Measurements from ENCODE around the gene WWOX. TPM values are rescaled to one million over a fixed set of nuclear protein-coding genes. Genes with fewer than 3 reads are reported as not detected.

The WWOX gene
- total RNA-seq, 1 experiment from 2014 or later: 28.3 TPM

- no peak for ATAC-seq
- no peak for DNase-seq
- no TSS peak for BruUV-seq (replicated peaks)
- Histone ChIP-seq H3K4me3 (ENCODE audit: low read length) (no peak overlapping the region), H3K9me2 (replicated peaks; ENCODE audit: low read length) (no peaks in the 10 kb centered on the region), H3K79me2 (ENCODE audit: low read length) (no peaks in the 10 kb centered on the region), H3K36me3 (ENCODE audit: low read depth, low read length) (no peaks in the 10 kb centered on the region; the same call in 1 of the 2 replicates), H4K20me1 (ENCODE audit: low read length) (no peaks in the 10 kb centered on the region), H3K27ac (ENCODE audit: low read length) (no peak overlapping the region), H3K27me3 (ENCODE audit: low read length) (no peaks in the 10 kb centered on the region), H3K9me3 (ENCODE audit: low read length) (no peaks in the 10 kb centered on the region), H3K9ac (ENCODE audit: low read length) (no peak overlapping the region), H3F3A (ENCODE audit: low read length, unreplicated experiment) (no peaks in the 10 kb centered on the region), H3K4me2 (ENCODE audit: low read length) (no peak overlapping the region), H2AFZ (ENCODE audit: low read length) (no peak overlapping the region), H3K4me1 (ENCODE audit: insufficient read depth, low read length) (no peaks in the 10 kb centered on the region)
- ChIA-PET CTCF (no interaction called here), POLR2A (ENCODE audit: unreplicated experiment) (no interaction called here)
- no peak for TF ChIP-seq EZH2 (IDR thresholded peaks at IDR 0.05; ENCODE audit: low read length, unreplicated experiment)
- TF ChIP-seq CTCF (conservative IDR thresholded peaks at IDR 0.05; ENCODE audit: low read depth, low read length): no peak
- no peak for TF ChIP-seq EZH2phosphoT487 (IDR thresholded peaks at IDR 0.05; ENCODE audit: borderline replicate concordance, low read length)
- intact Hi-C loops (cut with micrococcal nuclease): no loop called here
These were observed 403.4 kb downstream of the WWOX start for GRCh38 chr16:78502812-78503350.

- H3K4me3 ChIP-seq (ENCODE audit: low read length): no peak overlapping the region
- ChIA-PET CTCF (no interaction called here), POLR2A (ENCODE audit: unreplicated experiment) (no interaction called here)
- no peak overlapping the region for H2AFZ ChIP-seq (ENCODE audit: low read length)
- H3K9ac ChIP-seq (ENCODE audit: low read length): no peak overlapping the region
- peak; percentile 35 for DNase-seq
- no peaks in the 10 kb centered on the region for H3F3A ChIP-seq (ENCODE audit: low read length, unreplicated experiment)
- H3K36me3 ChIP-seq (ENCODE audit: low read depth, low read length): no peaks in the 10 kb centered on the region; the same call in 1 of the 2 replicates
- TF ChIP-seq CTCF (conservative IDR thresholded peaks at IDR 0.05; ENCODE audit: low read depth, low read length) (peak; percentile 64), EZH2phosphoT487 (IDR thresholded peaks at IDR 0.05; ENCODE audit: borderline replicate concordance, low read length) (no peak), EZH2 (IDR thresholded peaks at IDR 0.05; ENCODE audit: low read length, unreplicated experiment) (no peak)
- H3K79me2 ChIP-seq (ENCODE audit: low read length): no peaks in the 10 kb centered on the region
- BruUV-seq (replicated peaks): no TSS peak
- no peak for ATAC-seq
- H3K4me1 ChIP-seq (ENCODE audit: insufficient read depth, low read length): no peaks in the 10 kb centered on the region
- intact Hi-C loops (cut with micrococcal nuclease): no loop called here
- no peak overlapping the region for H3K27ac ChIP-seq (ENCODE audit: low read length)
- H3K27me3 ChIP-seq (ENCODE audit: low read length): no peaks in the 10 kb centered on the region
- H4K20me1 ChIP-seq (ENCODE audit: low read length): no peaks in the 10 kb centered on the region
- H3K4me2 ChIP-seq (ENCODE audit: low read length): no peak overlapping the region
- H3K9me3 ChIP-seq (ENCODE audit: low read length): no peaks in the 10 kb centered on the region
- no peaks in the 10 kb centered on the region for H3K9me2 ChIP-seq (replicated peaks; ENCODE audit: low read length)
These were observed 404.1 kb downstream of the WWOX start for GRCh38 chr16:78503602-78504001.

- no peak for TF ChIP-seq CTCF (conservative IDR thresholded peaks at IDR 0.05; ENCODE audit: low read depth, low read length)
- no peak for TF ChIP-seq EZH2 (IDR thresholded peaks at IDR 0.05; ENCODE audit: low read length, unreplicated experiment)
- no peak for TF ChIP-seq EZH2phosphoT487 (IDR thresholded peaks at IDR 0.05; ENCODE audit: borderline replicate concordance, low read length)
- no peaks in the 10 kb centered on the region for H4K20me1 ChIP-seq (ENCODE audit: low read length)
- DNase-seq: no peak
- POLR2A ChIA-PET (ENCODE audit: unreplicated experiment): no interaction called here
- no peaks in the 10 kb centered on the region for H3K9me3 ChIP-seq (ENCODE audit: low read length)
- no peak for ATAC-seq
- no peaks in the 10 kb centered on the region for H3K27me3 ChIP-seq (ENCODE audit: low read length)
- H3K36me3 ChIP-seq (ENCODE audit: low read depth, low read length): no peaks in the 10 kb centered on the region; the same call in 1 of the 2 replicates
- CTCF ChIA-PET: no interaction called here
- H3K79me2 ChIP-seq (ENCODE audit: low read length): no peaks in the 10 kb centered on the region
- no peak overlapping the region for H3K27ac ChIP-seq (ENCODE audit: low read length)
- H3K4me2 ChIP-seq (ENCODE audit: low read length): no peak overlapping the region
- intact Hi-C loops (cut with micrococcal nuclease): no loop called here
- BruUV-seq (replicated peaks): no TSS peak
- H3K9me2 ChIP-seq (replicated peaks; ENCODE audit: low read length): no peaks in the 10 kb centered on the region
- no peaks in the 10 kb centered on the region for H3F3A ChIP-seq (ENCODE audit: low read length, unreplicated experiment)
- H3K9ac ChIP-seq (ENCODE audit: low read length): no peak overlapping the region
- H3K4me1 ChIP-seq (ENCODE audit: insufficient read depth, low read length): no peaks in the 10 kb centered on the region
- no peak overlapping the region for H3K4me3 ChIP-seq (ENCODE audit: low read length)
- H2AFZ ChIP-seq (ENCODE audit: low read length): no peak overlapping the region
These were observed 405.0 kb downstream of the WWOX start for GRCh38 chr16:78504401-78504851.
